PFSK-1 (cell line): Measurements from ENCODE around the gene FER.

Experiments used
- FOXP2 ChIP-seq: optimal IDR thresholded peaks from 2 replicates; pipeline ENCODE3; 2011; ENCODE audit warnings: borderline replicate concordance, control low read depth, inconsistent platforms; ENCODE audit not compliant: insufficient read depth; ENCODE audit errors: extremely low read length, extremely low read depth
- POLR2AphosphoS5 ChIP-seq: IDR thresholded peaks from 2 replicates; pipeline ENCODE4 v1.6.1; 2012; ENCODE audit warnings: low read depth, mild to moderate bottlenecking, control low read depth, low read length, moderate library complexity
- SIN3A ChIP-seq: IDR thresholded peaks from 2 replicates; pipeline ENCODE4 v1.6.1; 2012; ENCODE audit warnings: mild to moderate bottlenecking, low read length, moderate library complexity, borderline replicate concordance; ENCODE audit not compliant: insufficient read depth
- TAF1 ChIP-seq: IDR thresholded peaks from 2 replicates; pipeline ENCODE4 v1.6.1; 2012; ENCODE audit warnings: low read length, control low read depth, borderline replicate concordance; ENCODE audit not compliant: insufficient read depth
- TF ChIP-seq, protein P1 (sequence below), 2 experiments: IDR thresholded peaks; 2 replicates each; pipeline versions ENCODE4 v1.6.1 to v1.8.0; 2011 to 2012; ENCODE audit warnings: low read depth in 2 of 2, low read length in 2 of 2, control low read depth in 1 of 2, inconsistent platforms in 1 of 2, mild to moderate bottlenecking in 1 of 2, moderate library complexity in 1 of 2; ENCODE audit not compliant: insufficient read depth in 1 of 2

FER gene

DNA sequence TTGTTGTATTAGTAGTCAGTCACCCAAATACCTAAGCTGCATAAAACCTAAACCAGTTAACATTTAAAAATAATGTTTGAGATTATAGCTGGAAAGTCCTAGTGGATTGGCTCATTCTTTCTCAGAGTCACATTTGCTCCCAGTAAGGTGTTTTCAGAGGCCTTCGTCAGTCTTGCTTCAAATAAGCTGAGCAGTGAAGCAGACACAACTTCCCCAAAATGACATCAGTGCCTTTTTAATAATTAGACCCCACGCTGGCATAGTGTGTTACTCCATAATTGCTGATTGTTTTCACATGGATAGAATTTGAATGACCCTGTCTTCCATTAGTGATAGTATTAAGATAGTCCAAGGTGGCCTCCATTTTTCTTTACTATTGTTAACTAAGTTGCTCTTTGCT lies 416.3 kb downstream of the FER start:
- TF ChIP-seq POLR2AphosphoS5, result no peak
- TF ChIP-seq TAF1, result no peak
- TF ChIP-seq, protein P1, sequence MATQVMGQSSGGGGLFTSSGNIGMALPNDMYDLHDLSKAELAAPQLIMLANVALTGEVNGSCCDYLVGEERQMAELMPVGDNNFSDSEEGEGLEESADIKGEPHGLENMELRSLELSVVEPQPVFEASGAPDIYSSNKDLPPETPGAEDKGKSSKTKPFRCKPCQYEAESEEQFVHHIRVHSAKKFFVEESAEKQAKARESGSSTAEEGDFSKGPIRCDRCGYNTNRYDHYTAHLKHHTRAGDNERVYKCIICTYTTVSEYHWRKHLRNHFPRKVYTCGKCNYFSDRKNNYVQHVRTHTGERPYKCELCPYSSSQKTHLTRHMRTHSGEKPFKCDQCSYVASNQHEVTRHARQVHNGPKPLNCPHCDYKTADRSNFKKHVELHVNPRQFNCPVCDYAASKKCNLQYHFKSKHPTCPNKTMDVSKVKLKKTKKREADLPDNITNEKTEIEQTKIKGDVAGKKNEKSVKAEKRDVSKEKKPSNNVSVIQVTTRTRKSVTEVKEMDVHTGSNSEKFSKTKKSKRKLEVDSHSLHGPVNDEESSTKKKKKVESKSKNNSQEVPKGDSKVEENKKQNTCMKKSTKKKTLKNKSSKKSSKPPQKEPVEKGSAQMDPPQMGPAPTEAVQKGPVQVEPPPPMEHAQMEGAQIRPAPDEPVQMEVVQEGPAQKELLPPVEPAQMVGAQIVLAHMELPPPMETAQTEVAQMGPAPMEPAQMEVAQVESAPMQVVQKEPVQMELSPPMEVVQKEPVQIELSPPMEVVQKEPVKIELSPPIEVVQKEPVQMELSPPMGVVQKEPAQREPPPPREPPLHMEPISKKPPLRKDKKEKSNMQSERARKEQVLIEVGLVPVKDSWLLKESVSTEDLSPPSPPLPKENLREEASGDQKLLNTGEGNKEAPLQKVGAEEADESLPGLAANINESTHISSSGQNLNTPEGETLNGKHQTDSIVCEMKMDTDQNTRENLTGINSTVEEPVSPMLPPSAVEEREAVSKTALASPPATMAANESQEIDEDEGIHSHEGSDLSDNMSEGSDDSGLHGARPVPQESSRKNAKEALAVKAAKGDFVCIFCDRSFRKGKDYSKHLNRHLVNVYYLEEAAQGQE (IDR thresholded peaks at IDR 0.05; ENCODE audit: insufficient read depth in 1 of 2, low read depth in 2 of 2, low read length in 2 of 2), result no peak
- TF ChIP-seq SIN3A, result no peak
- no peak for TF ChIP-seq FOXP2

DNA sequence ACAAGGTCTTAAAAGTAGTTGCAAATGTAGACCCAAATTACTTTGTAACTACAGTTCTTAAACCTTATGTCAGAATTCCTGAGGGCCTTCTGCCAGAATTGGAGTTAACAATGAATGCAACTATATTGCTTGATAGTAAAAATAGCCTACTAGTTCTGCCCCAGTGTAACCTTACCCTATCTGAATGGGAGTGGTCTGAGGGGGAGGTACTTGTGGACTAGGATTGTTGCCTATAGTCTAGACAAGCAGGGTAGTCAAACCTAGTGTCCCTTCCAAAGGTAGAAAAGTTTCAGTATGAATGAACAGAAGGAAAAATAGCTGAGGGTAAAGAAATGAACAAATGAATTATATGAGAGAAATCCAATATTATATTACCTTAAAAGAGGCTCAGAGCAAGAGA lies 419.9 kb downstream of the FER start:
- no peak for TF ChIP-seq TAF1
- TF ChIP-seq POLR2AphosphoS5, result no peak
- TF ChIP-seq, protein P1 (IDR thresholded peaks at IDR 0.05; ENCODE audit: insufficient read depth in 1 of 2, low read depth in 2 of 2, low read length in 2 of 2), result no peak
- TF ChIP-seq FOXP2, result no peak

DNA sequence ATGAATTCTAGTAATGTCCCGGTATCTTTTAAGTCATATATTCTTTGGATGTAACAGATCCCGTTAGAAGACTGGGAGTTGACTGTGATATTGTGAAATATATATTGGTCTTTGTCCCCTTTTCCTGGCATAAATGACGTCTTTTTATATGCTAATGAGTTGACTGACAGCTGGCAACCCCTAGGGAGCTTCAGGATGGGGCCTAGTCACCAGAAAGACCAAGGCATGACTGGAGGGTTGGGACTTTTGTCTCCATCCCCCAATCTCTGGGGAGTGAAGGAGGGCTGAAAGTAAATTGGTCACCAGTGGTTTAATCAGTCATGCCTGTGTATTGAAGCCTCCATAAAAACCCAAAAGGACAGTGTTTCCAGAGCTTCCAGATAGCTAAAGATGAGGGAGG lies 420.5 kb downstream of the FER start:
- TF ChIP-seq FOXP2 (no peak), SIN3A (no peak), TAF1 (no peak)
- TF ChIP-seq, protein P1 (IDR thresholded peaks at IDR 0.05; ENCODE audit: insufficient read depth in 1 of 2, low read depth in 2 of 2, low read length in 2 of 2), result no peak

DNA sequence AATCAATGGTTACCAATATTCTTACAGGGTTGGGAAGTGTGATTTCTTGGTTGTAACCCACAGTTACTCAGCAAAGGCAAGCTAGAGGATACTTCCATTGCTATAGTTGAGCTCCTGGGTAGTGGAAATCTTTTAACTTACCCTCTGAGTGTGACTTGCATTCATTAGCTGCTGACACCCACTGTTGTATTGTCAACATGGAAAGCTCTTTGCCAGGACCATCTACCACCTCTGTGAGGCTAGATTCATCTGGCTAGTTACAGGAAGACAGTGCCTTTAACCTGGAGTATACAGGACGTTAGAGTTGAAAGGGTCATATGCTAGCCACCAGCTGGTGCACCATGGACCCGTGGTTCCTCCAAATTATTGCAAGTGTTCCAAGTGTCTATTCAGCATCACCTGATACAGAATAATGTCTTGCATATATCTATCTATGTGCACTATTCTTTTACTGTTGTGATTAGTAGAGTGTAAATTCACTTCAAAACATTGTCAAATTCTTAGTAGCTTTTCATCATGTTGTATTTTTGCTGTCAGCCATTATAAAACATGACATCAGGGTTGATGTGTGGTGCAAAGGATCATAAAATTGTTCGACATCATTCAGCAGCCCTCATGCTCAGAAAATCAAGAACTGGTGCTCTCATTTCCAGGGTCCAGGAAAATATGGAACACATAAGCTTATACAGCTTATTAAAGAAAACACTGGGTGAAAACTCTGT lies 423.1 kb downstream of the FER start:
- TF ChIP-seq POLR2AphosphoS5, result no peak
- TF ChIP-seq FOXP2, result no peak
- no peak for TF ChIP-seq SIN3A
- no peak for TF ChIP-seq TAF1
- TF ChIP-seq, protein P1 (IDR thresholded peaks at IDR 0.05; ENCODE audit: insufficient read depth in 1 of 2, low read depth in 2 of 2, low read length in 2 of 2), result no peak
